OCI-LY7 (cell line): ENCODE measurements around the gene KSR1. TPM values are rescaled to one million over a fixed set of nuclear protein-coding genes. Genes with fewer than 3 reads are reported as not detected.

Source experiments
- BruUV-seq: library from RNA; stranded (reverse); fragments of 400-500 nt; replicated peaks from 2 replicates; lab custom pipeline; 2021; lab: Mats Ljungman, UMichigan
- CTCF ChIA-PET: fragments of 300-600 bp; sonication (Branson Sonifier 250); formaldehyde crosslinking; loops from one replicate; lab custom pipeline; 2022; ENCODE audit warnings: antibody characterized with exemption; ENCODE audit not compliant: unreplicated experiment; lab: Charles Lee
- POLR2A ChIA-PET: fragments of 300-600 bp; sonication (Branson Sonifier 250); formaldehyde crosslinking; loops from one replicate; lab custom pipeline; 2022; ENCODE audit warnings: antibody characterized with exemption; lab: Charles Lee
- DNase-seq: peaks from one replicate; pipeline ENCODE4 v3.0.0-alpha.2; 2015; ENCODE audit warnings: low spot score
- H2AFZ ChIP-seq: fragments of 200-600 bp; sonication (generic), shearing (Covaris generic); 2 replicates; pipeline ENCODE4 v1.6.1; 2014; ENCODE audit warnings: mild to moderate bottlenecking, antibody characterized with exemption, low read length, moderate library complexity
- H3K27ac ChIP-seq: fragments of 200-600 bp; sonication (generic); 2 replicates; pipeline ENCODE4 v1.5.1; 2014; ENCODE audit warnings: mixed run types, low read depth, mild to moderate bottlenecking, moderate library complexity, low read length, inconsistent platforms; ENCODE audit not compliant: poor library complexity, severe bottlenecking
- H3K36me3 ChIP-seq: fragments of 200-600 bp; sonication (generic); 2 replicates; pipeline ENCODE4 v1.6.1; 2014; ENCODE audit warnings: mild to moderate bottlenecking, antibody characterized with exemption, low read length, moderate library complexity, mixed read lengths; ENCODE audit not compliant: insufficient read depth
- H3K4me1 ChIP-seq: fragments of 200-600 bp; sonication (generic); 2 replicates; pipeline ENCODE4 v1.5.1; 2014; ENCODE audit warnings: mild to moderate bottlenecking, low read length; ENCODE audit not compliant: insufficient read depth, poor library complexity, severe bottlenecking
- H3K4me2 ChIP-seq: fragments of 200-600 bp; sonication (generic); 2 replicates; pipeline ENCODE4 v1.6.1; 2014; ENCODE audit warnings: mild to moderate bottlenecking, low read length
- H3K4me3 ChIP-seq: fragments of 200-600 bp; sonication (generic); 2 replicates; pipeline ENCODE4 v1.5.1; 2014; ENCODE audit warnings: mild to moderate bottlenecking, low read depth, low read length; ENCODE audit not compliant: poor library complexity, severe bottlenecking
- H3K79me2 ChIP-seq: fragments of 200-600 bp; sonication (generic); 2 replicates; pipeline ENCODE4 v1.6.1; 2016; ENCODE audit warnings: low read depth, mild to moderate bottlenecking, low read length, moderate library complexity, mixed read lengths; ENCODE audit not compliant: insufficient read depth
- H3K9me2 ChIP-seq: fragments of 200-600 bp; sonication (generic); 2 replicates; pipeline ENCODE4 v1.6.1; 2016; ENCODE audit warnings: mild to moderate bottlenecking, low read length, mixed read lengths; ENCODE audit not compliant: insufficient read depth
- H3K9me3 ChIP-seq: fragments of 200-600 bp; sonication (generic); 2 replicates; pipeline ENCODE4 v1.6.1; 2014; ENCODE audit warnings: mild to moderate bottlenecking, mixed run types, low read length, mixed read lengths
- H4K20me1 ChIP-seq: fragments of 200-600 bp; sonication (generic); 2 replicates; pipeline ENCODE4 v1.6.1; 2014; ENCODE audit warnings: mild to moderate bottlenecking, antibody characterized with exemption, low read length, moderate library complexity, mixed read lengths; ENCODE audit not compliant: insufficient read depth
- EZH2phosphoT487 ChIP-seq: fragments of 200-600 bp; sonication (generic); IDR thresholded peaks from 2 replicates; pipeline ENCODE4 v1.6.1; 2018; ENCODE audit warnings: low read depth, borderline replicate concordance, mild to moderate bottlenecking, mixed run types, antibody characterized with exemption, low read length, moderate library complexity, mixed read lengths
- intact Hi-C: fragments of 100-400 bp; cut with micrococcal nuclease; formaldehyde crosslinking; loops from one replicate; pipeline ENCODE4 v1.10.0; 2022; ENCODE audit not compliant: unreplicated experiment
- total RNA-seq, 2 experiments: library from RNA; depleted of rRNA in 1 of 2; stranded (reverse); fragments of >200 nt in 1 of 2; shearing (Covaris generic) in 1 of 2; gene quantifications; 2 replicates each; pipeline ENCODE4 v1.2.3, GENCODE V29; 2014 to 2022
- TF ChIP-seq, protein P1 (sequence below): fragments of 200-600 bp; sonication (generic); conservative IDR thresholded peaks from 2 replicates; pipeline ENCODE4 v1.5.1; 2014; ENCODE audit warnings: mild to moderate bottlenecking, antibody characterized with exemption, low read length, moderate library complexity, mixed read lengths

The KSR1 gene
- total RNA-seq, 2 experiments from 2014 or later = 2.2 to 4.1 TPM

DNA sequence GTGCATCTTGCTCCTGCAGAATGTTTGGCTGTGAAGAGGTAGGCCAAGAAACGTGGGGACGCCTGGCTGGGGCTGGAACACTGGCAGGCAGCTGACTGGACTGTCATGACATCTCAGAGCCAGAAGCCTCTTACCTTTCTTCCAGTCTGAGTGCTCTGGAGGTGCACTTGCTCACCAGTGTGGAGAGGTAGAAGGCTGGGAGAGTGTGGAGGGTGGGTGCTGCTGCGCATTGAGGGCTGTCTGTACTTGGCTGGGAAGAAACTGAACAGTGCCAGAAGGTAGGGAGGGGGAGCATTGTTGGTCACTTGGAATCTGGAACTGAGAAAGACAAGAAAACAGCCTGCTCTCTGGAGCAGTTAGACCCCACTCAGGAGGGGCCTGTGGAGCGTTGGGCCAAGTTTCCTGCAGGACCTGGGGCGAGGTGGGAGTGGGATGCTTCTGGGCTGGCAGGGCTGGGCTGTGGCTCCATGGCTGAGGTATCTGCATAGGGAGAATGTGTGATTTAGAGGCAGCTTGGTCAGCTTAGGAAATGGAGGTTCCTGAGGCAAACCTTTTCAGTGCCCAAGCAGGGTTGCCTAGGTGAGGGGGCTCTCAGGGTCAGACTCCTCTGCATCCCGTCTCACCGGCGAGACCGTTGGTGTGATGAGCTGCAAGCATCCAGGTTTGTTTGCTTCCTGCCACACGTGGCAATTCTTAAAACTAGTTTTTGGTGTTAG, 55.1 kb downstream of the KSR1 start:
- H3K36me3 ChIP-seq = no peaks in the 10 kb centered on the region
- CTCF ChIA-PET = no interaction called here
- intact Hi-C loops = no loop called here
- H3K4me2 ChIP-seq = no peak overlapping the region
- BruUV-seq = no TSS peak
- DNase-seq = no peak
- no peak overlapping the region for H2AFZ ChIP-seq
- H3K79me2 ChIP-seq = no peaks in the 10 kb centered on the region
- peaks cover 11% of the 10 kb centered on the region for H3K4me1 ChIP-seq
- no peaks in the 10 kb centered on the region for H4K20me1 ChIP-seq
- TF ChIP-seq EZH2phosphoT487 = no peak
- TF ChIP-seq, protein P1, sequence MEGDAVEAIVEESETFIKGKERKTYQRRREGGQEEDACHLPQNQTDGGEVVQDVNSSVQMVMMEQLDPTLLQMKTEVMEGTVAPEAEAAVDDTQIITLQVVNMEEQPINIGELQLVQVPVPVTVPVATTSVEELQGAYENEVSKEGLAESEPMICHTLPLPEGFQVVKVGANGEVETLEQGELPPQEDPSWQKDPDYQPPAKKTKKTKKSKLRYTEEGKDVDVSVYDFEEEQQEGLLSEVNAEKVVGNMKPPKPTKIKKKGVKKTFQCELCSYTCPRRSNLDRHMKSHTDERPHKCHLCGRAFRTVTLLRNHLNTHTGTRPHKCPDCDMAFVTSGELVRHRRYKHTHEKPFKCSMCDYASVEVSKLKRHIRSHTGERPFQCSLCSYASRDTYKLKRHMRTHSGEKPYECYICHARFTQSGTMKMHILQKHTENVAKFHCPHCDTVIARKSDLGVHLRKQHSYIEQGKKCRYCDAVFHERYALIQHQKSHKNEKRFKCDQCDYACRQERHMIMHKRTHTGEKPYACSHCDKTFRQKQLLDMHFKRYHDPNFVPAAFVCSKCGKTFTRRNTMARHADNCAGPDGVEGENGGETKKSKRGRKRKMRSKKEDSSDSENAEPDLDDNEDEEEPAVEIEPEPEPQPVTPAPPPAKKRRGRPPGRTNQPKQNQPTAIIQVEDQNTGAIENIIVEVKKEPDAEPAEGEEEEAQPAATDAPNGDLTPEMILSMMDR = no peak
- POLR2A ChIA-PET = no interaction called here
- no peaks in the 10 kb centered on the region for H3K9me3 ChIP-seq
- H3K27ac ChIP-seq = no peak overlapping the region
- no peak overlapping the region for H3K4me3 ChIP-seq
- no peaks in the 10 kb centered on the region for H3K9me2 ChIP-seq

DNA sequence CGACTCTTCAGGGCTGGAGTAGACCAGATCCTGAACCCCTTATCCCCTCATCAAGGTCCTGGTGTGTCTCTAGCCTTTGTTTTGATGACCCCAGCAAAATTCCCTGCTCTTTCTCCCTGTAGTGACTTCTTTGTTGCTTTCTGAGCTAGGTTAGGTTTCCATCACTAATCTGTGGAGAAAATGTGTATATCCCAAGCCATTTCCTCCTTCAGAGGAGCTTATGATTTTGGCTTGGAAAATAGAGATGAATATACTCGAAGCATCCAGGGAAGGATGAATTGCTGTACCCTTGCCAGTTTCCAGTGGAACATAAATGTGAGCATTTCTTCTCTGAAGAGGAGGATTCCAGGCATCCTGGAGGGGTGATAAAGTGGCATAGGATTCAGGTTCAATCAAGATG, 55.8 kb downstream of the KSR1 start:
- no peak for DNase-seq
- no TSS peak for BruUV-seq
- Histone ChIP-seq H3K79me2 (no peaks in the 10 kb centered on the region), H3K36me3 (no peaks in the 10 kb centered on the region), H3K4me1 (peaks cover 4% of the 10 kb centered on the region), H3K9me3 (no peaks in the 10 kb centered on the region), H3K27ac (no peak overlapping the region), H3K4me3 (no peak overlapping the region), H3K4me2 (no peak overlapping the region), H4K20me1 (no peaks in the 10 kb centered on the region), H3K9me2 (no peaks in the 10 kb centered on the region), H2AFZ (no peak overlapping the region)
- TF ChIP-seq, protein P1 = no peak
- no peak for TF ChIP-seq EZH2phosphoT487
- intact Hi-C loops = no loop called here
- ChIA-PET POLR2A (interaction anchor here (0.6 kb wide), 1 partner anchor 1967 kb away, joined by 3 read pairs; no protein-coding TSS in a partner anchor), CTCF (no interaction called here)
